Kidney epithelial cell (primary cell): ENCODE results near the gene PTPRE. TPM values are rescaled to one million over a fixed set of nuclear protein-coding genes. Genes with fewer than 3 reads are reported as not detected.

Experiments used
- DNase-seq: peaks from one replicate; pipeline ENCODE4 v3.0.0-alpha.2; 2010; ENCODE audit warnings: low read depth
- H3K27me3 ChIP-seq: 2 replicates; pipeline ENCODE4 v1.6.0; 2011; ENCODE audit warnings: low read length; ENCODE audit not compliant: control insufficient read depth, insufficient read depth
- H3K36me3 ChIP-seq: 2 replicates; pipeline ENCODE4 v1.5.1; 2011; ENCODE audit warnings: low read length; ENCODE audit not compliant: control insufficient read depth, insufficient read depth
- H3K4me3 ChIP-seq: 2 replicates; pipeline ENCODE4 v1.5.1; 2011; ENCODE audit warnings: low read depth, mild to moderate bottlenecking, control low read depth, low read length
- CTCF ChIP-seq: IDR thresholded peaks from 2 replicates; pipeline ENCODE4 v1.5.1; 2011; ENCODE audit warnings: mild to moderate bottlenecking, moderate library complexity, low read length, control low read depth, inconsistent platforms; ENCODE audit not compliant: insufficient read depth, poor library complexity, severe bottlenecking
- total RNA-seq: library from RNA; depleted of rRNA; stranded (reverse); fragments of >200 nt; gene quantifications from 2 replicates; pipeline ENCODE4 v1.2.3, GENCODE V29; 2015

The PTPRE gene
- total RNA-seq, 1 donor from 2014 or later: 10.3 TPM

- DNase-seq: no peak
- no peak for TF ChIP-seq CTCF
- H3K4me3 ChIP-seq: no peak overlapping the region
- peaks cover 1% of the 10 kb centered on the region for H3K36me3 ChIP-seq
- no peaks in the 10 kb centered on the region for H3K27me3 ChIP-seq
Measured at GRCh38 chr10:128077155-128077875, 170.4 kb downstream of the PTPRE start.

- no peak for DNase-seq
- peaks cover 1% of the 10 kb centered on the region for H3K36me3 ChIP-seq
- H3K4me3 ChIP-seq: no peak overlapping the region
- peak; percentile 92 for TF ChIP-seq CTCF
- H3K27me3 ChIP-seq: no peaks in the 10 kb centered on the region
Measured at GRCh38 chr10:128078136-128078969, 171.4 kb downstream of the PTPRE start.

GRCh38 chr10:128080231-128080630, 173.3 kb downstream of the PTPRE start:
- H3K4me3 ChIP-seq: no peak overlapping the region
- H3K36me3 ChIP-seq: peaks cover 1% of the 10 kb centered on the region
- no peaks in the 10 kb centered on the region for H3K27me3 ChIP-seq
- TF ChIP-seq CTCF: no peak
- no peak for DNase-seq

GRCh38 chr10:128080641-128081040, 173.7 kb downstream of the PTPRE start:
- no peak for DNase-seq
- TF ChIP-seq CTCF: no peak
- Histone ChIP-seq H3K27me3 (no peaks in the 10 kb centered on the region), H3K4me3 (no peak overlapping the region), H3K36me3 (peaks cover 1% of the 10 kb centered on the region)

- no peak for TF ChIP-seq CTCF
- Histone ChIP-seq H3K27me3 (no peaks in the 10 kb centered on the region), H3K4me3 (no peak overlapping the region), H3K36me3 (peaks cover 1% of the 10 kb centered on the region)
- DNase-seq: no peak
Measured at GRCh38 chr10:128081222-128081621, 174.3 kb downstream of the PTPRE start.
